ENCODE measurements around the gene ROR2.
A peak's percentile ranks its signal among the peaks of the same experiment; 100 is the strongest.
"Not testable (repeated sequence)": the region's sequence is repeated elsewhere in the genome, so short reads cannot be mapped to it uniquely, and the experiment has no call there.

Gene ROR2

GRCh38 chr9:91923145-91923544, 26.9 kb downstream of the ROR2 start:
- no peak for DNase-seq (ENCODE audit: low spot score)

- DNase-seq (ENCODE audit: low spot score): no peak
Measured at GRCh38 chr9:91921371-91921770, 28.7 kb downstream of the ROR2 start.

GRCh38 chr9:91920630-91921350, 29.2 kb downstream of the ROR2 start:
- no peak for DNase-seq (ENCODE audit: low spot score)

GRCh38 chr9:91919621-91920020, 30.4 kb downstream of the ROR2 start:
- no peak for DNase-seq (ENCODE audit: low spot score)

GRCh38 chr9:91917436-91917835, 32.6 kb downstream of the ROR2 start:
- no peak for DNase-seq (ENCODE audit: low spot score)

- no peak for DNase-seq (ENCODE audit: low spot score)
Measured at GRCh38 chr9:91915524-91916263, 34.3 kb downstream of the ROR2 start.

- no peak for DNase-seq (ENCODE audit: low spot score)
Measured at GRCh38 chr9:91914937-91915336, 35.1 kb downstream of the ROR2 start.

GRCh38 chr9:91914404-91914803, 35.6 kb downstream of the ROR2 start:
- no peak for DNase-seq (ENCODE audit: low spot score)

GRCh38 chr9:91913986-91914385, 36.0 kb downstream of the ROR2 start:
- no peak for DNase-seq (ENCODE audit: low spot score)

- DNase-seq (ENCODE audit: low spot score): no peak
Measured at GRCh38 chr9:91913096-91913495, 36.9 kb downstream of the ROR2 start.

- DNase-seq (ENCODE audit: low spot score): no peak
Measured at GRCh38 chr9:91911657-91912056, 38.4 kb downstream of the ROR2 start.

GRCh38 chr9:91909256-91909655, 40.8 kb downstream of the ROR2 start:
- DNase-seq (ENCODE audit: low spot score): not testable (repeated sequence)

- no peak for DNase-seq (ENCODE audit: low spot score)
Measured at GRCh38 chr9:91908746-91909145, 41.3 kb downstream of the ROR2 start.

- DNase-seq (ENCODE audit: low spot score): no peak
Measured at GRCh38 chr9:91908293-91908623, 41.8 kb downstream of the ROR2 start.

- DNase-seq (ENCODE audit: low spot score): no peak
Measured at GRCh38 chr9:91907484-91908292, 42.3 kb downstream of the ROR2 start.

- DNase-seq (ENCODE audit: low spot score): peak; percentile 30
Measured at GRCh38 chr9:91905991-91906469, 44.0 kb downstream of the ROR2 start.

GRCh38 chr9:91905237-91905650, 44.8 kb downstream of the ROR2 start:
- DNase-seq (ENCODE audit: low spot score): no peak

- DNase-seq (ENCODE audit: low spot score): no peak
Measured at GRCh38 chr9:91904588-91905236, 45.3 kb downstream of the ROR2 start.

GRCh38 chr9:91903126-91903911, 46.7 kb downstream of the ROR2 start:
- DNase-seq (ENCODE audit: low spot score): no peak

GRCh38 chr9:91902475-91903125, 47.4 kb downstream of the ROR2 start:
- no peak for DNase-seq (ENCODE audit: low spot score)

- no peak for DNase-seq (ENCODE audit: low spot score)
Measured at GRCh38 chr9:91900797-91901177, 49.2 kb downstream of the ROR2 start.

Measured in HuH-7 (cell line).